ENCODE measurements around the gene ZNF568.

DNA sequence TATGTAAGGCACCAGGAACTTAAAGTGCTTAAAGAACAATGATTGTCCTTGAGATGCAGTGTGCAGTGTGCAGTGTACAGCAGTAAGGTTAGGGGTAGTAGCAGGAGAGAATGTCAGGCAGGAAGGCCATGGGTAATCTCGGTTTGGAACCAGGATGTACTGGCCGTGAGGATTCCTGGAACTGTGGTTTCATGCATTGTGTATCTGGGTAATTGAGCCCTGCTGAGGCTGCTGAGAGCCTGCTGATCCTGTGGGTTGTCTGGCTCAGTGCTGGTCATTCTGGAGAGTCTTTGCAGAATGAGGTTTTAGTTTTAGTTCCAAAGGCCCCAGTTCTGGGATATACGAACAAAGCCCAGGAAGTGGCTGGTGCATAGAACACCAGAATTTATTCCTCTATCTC lies 71.0 kb downstream of the ZNF568 start:
- TF ChIP-seq CHD2 (IDR thresholded peaks at IDR 0.05; ENCODE audit: low read length, partially characterized antibody) = no peak
- TF ChIP-seq, protein P1, sequence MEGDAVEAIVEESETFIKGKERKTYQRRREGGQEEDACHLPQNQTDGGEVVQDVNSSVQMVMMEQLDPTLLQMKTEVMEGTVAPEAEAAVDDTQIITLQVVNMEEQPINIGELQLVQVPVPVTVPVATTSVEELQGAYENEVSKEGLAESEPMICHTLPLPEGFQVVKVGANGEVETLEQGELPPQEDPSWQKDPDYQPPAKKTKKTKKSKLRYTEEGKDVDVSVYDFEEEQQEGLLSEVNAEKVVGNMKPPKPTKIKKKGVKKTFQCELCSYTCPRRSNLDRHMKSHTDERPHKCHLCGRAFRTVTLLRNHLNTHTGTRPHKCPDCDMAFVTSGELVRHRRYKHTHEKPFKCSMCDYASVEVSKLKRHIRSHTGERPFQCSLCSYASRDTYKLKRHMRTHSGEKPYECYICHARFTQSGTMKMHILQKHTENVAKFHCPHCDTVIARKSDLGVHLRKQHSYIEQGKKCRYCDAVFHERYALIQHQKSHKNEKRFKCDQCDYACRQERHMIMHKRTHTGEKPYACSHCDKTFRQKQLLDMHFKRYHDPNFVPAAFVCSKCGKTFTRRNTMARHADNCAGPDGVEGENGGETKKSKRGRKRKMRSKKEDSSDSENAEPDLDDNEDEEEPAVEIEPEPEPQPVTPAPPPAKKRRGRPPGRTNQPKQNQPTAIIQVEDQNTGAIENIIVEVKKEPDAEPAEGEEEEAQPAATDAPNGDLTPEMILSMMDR (IDR thresholded peaks at IDR 0.05) = no peak
- TF ChIP-seq EZH2phosphoT487 (IDR thresholded peaks at IDR 0.05; ENCODE audit: borderline replicate concordance, low read depth) = no peak
- no peak for TF ChIP-seq NRF1 (IDR thresholded peaks at IDR 0.05; ENCODE audit: low read depth, low read length)
- TF ChIP-seq, protein P2, sequence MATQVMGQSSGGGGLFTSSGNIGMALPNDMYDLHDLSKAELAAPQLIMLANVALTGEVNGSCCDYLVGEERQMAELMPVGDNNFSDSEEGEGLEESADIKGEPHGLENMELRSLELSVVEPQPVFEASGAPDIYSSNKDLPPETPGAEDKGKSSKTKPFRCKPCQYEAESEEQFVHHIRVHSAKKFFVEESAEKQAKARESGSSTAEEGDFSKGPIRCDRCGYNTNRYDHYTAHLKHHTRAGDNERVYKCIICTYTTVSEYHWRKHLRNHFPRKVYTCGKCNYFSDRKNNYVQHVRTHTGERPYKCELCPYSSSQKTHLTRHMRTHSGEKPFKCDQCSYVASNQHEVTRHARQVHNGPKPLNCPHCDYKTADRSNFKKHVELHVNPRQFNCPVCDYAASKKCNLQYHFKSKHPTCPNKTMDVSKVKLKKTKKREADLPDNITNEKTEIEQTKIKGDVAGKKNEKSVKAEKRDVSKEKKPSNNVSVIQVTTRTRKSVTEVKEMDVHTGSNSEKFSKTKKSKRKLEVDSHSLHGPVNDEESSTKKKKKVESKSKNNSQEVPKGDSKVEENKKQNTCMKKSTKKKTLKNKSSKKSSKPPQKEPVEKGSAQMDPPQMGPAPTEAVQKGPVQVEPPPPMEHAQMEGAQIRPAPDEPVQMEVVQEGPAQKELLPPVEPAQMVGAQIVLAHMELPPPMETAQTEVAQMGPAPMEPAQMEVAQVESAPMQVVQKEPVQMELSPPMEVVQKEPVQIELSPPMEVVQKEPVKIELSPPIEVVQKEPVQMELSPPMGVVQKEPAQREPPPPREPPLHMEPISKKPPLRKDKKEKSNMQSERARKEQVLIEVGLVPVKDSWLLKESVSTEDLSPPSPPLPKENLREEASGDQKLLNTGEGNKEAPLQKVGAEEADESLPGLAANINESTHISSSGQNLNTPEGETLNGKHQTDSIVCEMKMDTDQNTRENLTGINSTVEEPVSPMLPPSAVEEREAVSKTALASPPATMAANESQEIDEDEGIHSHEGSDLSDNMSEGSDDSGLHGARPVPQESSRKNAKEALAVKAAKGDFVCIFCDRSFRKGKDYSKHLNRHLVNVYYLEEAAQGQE (IDR thresholded peaks at IDR 0.05; ENCODE audit: low read depth, low read length) = no peak
- TF ChIP-seq FOSL2 (IDR thresholded peaks at IDR 0.05; ENCODE audit: borderline replicate concordance, low read depth) = no peak

All from SK-N-SH (cell line).